NOMO-1 treated with dmso at 0.1 percent for 144 hours (cell line): ENCODE measurements around the gene CHST11.

Source experiments
- DNase-seq: peaks from one replicate; lab custom pipeline; 2025; ENCODE audit not compliant: unreplicated experiment; lab: John Stamatoyannopoulos, UW

Gene CHST11

DNA sequence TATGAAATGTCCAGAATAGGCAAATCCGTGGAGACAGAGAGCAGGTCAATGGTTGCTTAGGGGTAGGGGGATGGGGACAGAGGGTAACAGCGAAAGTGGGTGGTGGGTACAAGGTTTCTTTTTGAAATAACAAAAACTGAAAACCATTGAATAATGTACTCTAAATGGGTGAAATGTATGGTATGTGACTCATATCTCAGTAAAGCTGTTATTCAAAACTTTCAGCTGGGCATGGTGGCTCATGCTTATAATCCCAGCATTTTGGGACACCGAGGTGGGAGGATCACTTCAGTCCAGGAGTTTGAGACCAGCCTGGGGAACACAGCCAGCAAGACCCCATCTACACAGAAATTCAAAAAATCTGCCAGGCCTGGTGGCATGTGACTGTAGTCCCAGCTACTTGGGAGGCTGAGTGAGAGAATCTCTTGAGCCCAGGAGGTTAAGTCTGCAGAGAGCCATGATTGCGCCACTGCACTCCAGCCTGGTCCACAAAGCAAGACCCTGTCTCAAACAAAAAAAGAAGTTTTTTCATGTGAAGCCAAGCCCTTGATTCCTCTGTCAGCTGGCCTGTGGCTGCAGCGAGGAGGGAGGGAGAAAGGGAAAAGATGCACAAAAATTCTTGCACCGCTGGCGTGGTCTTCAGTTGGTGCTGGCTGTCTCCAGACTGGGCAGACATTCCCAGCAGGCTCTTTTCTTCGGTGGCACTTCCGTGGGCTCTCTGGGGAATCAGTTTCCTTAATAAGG is 253.1 kb downstream of the CHST11 start:
- no peak for DNase-seq

DNA sequence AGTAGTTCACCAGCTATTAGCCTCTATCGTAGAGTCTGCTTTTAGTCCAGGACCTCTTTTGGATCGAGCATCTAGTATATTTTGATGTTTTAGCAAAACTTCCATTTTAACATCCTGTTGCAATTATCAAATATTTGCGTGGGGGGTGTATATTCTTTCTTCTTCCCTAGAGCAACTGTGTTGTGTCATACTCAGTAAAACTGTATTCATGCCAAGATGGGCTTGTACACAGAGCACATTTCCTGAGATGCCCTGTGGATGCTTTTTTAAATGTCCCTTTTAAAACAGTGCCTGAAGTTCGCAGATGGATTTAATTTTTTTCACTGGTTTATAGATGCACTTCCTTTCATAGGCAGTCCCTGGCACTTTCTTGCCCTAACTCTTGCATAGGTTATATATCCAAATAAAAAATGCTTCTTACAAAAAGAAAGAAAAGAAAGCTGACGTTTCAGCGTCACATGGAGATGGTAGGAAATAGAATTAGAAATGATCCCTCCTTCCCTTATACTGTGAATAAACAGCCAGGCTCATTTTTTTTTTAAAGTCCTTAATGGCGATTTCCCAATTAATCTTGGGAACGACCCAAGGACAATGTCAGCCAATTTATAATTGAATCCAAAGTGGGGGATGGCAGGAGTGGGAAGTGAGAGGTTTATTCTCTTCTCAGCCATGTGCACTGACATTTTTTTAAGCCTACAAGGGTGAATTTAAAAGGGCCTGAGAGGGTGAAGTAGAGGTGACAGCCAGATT is 254.4 kb downstream of the CHST11 start:
- no peak for DNase-seq

DNA sequence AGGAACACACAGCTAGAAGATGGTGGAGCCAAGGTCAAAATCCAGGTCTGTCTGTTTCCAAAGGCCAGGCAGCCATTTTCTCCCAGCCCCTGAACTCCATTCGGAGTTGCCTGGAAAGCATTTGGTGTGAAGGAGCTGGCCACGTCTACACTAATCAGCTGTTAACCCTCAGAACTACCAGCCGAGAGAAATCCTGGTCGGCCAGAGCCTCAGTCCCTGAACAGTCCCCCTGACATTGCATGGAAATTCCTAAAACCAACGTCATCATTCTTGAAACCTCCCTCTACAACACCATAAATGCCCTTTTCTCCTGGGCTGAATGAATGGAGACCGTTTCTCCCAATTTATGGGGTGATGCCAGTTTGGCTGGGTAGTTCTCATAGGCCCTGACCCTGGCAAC is 255.7 kb downstream of the CHST11 start:
- DNase-seq, result no peak

DNA sequence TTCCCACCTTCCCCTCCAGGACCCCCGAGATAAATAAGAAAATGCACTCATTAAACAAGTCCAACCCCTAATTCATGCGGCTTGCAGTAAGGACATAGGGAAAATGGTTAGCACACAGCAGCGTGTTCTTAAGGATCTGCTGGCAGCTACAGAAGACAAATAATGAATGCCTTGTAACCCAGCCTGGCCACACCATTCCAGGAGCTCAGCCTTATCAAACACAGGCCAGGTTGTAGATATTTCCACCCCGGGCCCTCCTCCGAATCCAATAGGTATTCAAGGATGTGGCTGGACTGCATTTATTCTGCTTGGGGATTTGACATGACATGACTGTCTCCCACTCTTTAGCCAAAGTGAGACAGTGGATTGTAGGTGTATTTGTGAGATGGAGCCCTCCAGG is 256.2 kb downstream of the CHST11 start:
- DNase-seq, result no peak

DNA sequence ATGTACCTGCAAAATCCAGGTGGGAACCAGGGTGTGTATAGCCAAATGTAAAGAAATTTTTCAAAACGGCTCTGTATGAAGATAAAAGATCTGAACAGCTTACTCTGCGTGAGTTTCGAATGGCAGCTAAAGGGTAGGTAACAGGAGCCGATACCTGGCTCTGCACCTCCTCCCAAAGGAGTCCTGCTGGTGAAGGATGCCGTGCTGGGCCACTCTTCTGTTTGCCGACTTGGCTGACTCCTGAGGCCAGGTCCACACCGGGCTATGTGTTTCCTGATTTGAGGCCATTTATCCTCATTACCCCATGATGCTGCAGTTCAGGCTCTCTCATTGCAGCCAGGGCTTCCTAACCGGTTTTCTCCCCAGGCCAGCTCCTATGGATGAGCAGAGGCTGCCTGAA is 256.7 kb downstream of the CHST11 start:
- DNase-seq, result no peak

DNA sequence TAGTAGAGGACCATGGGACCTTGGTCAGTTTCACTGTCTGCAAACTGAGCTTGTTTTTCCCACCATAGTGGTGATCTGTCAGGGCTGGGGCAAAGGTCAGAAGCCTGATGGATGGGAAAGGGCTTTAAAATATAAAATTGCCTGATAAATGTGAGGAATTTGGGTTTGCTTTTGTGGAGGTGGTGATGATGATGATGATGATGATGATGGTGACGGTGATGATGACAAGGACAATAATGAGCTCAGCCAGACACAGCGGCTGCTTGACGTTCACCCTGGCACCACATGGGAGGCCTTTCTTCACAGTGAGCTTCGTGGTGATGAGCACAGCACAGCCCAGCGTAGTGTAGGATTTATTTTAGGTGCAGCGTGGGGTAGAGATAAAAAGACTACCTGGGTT is 257.6 kb downstream of the CHST11 start:
- no peak for DNase-seq

DNA sequence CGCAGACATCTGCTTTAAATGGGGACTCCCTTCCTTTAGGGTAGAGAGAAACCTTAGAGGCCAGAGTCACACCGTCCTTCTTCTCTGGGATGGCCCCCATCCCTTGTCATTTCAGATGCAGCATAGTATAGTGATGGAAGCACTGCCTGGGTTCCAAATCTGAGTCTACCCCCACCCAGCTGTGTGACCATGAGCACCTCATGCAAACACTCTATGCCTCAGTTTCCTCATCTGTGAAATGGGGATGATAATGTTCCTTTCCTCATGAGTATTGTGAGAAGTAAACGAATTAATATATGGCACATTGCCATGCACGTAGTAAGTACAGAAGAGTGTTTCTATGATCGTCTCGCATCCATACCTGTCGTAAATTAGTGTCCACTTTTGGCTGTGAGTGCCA is 259.4 kb downstream of the CHST11 start:
- DNase-seq, result no peak

DNA sequence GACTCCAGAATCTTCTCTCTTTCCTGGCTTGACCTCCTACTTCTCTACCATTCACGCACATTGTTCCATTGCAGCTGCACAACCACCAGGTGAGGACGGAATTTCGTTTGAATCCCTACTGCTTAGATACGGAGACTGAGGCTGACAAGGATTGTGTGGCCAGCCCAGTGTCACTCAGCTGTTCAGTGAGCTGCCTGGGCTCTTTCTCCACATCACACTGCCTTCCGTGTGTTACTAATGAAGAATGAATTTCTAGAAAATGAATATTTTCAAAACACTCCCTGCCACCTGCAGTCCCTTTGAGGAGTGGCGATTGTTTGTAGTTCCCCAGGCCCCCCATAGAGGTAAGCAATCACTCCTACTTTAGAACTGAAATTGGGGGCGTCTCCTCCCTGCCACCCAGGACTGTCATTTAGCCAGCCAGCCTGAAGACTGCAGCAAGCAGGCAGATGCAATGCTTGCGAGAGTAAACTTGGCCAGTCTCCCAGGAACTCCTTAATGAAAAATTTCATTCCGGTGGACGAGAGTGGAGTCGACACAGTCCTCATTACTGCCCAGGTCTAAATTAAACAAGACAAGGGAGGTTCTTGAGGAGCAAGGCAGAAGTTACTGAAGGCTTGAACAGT is 261.7 kb downstream of the CHST11 start:
- no peak for DNase-seq

DNA sequence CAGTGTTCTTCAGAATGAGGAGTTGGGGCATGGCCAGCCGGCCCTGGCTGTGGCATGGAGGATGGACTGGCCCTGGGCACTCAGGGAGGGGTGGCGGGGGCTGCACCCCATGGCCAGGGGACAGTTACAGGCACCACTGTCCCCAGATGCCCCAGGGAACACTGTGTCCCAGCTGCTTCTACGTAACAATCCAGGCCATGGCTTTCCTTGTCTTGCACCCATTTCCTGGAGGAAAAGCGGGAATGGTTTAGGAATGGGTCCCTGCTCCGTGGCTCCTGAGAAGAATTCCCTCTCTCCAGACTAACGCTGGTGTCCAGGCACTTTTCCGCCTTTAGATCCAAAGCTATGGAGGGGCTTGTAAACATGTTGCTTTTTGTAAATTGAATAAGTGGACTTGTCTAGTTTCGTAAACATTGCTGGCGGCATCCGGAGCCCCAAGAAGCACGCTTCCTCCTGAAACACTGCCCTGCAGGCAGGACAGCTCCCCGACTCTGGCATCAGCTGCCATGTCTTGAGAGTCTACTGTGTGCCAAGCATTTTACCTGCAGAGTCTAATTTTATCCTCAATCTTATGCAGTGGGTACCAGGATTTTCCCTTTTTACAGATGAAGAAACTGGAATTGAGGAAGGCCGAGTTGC is 263.1 kb downstream of the CHST11 start:
- DNase-seq, result no peak

DNA sequence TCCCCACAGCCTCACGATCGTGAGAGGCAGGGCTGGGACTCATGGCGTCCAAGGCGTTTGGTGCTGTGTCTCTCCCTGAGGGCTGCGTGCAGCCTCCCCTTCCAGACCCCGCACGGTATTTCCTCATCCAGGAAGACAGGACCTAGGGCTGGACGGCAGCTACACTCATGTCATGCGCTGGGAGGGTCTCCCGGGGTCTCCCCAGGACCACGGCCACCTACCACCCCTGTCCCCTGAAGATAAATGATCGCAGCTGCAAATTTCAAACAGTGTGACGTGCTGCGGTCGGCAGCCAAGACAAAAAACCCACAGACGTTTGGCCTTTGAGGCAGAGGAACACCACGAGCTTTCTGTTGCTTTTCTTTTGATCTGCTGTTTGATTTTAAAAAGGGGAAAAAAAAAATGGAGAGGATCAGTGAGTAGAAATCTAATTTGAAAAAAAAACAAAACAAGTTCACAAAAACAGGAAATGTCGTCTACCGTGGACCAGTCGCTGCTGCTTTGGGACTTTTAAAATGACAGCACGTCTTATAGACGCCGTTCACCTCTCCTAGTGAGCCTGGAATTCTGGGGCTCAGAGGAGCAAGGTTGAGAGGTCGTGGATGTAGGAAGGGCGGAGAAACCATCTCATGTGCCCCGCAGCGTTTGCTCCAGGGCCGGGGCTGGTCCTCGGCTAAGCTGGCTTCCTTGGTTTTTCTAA is 263.7 kb downstream of the CHST11 start:
- no peak for DNase-seq

DNA sequence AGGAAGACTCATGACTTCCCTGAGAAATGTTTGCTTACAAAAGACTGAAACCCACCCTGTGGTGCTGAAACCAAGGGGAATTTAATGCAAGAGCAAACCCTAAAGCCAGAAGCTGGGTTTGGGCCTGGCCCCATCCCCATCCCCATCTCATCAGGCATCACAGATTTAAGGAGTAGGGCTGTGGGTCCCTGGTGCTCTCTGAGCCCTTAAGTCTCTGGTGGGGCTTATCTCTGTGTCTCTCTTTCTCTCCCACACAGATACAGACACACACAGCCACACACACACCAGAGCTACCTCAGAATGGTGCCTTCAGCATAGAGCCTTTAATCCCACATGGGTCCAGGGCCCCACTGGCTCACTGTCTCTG is 264.3 kb downstream of the CHST11 start:
- DNase-seq, result no peak

DNA sequence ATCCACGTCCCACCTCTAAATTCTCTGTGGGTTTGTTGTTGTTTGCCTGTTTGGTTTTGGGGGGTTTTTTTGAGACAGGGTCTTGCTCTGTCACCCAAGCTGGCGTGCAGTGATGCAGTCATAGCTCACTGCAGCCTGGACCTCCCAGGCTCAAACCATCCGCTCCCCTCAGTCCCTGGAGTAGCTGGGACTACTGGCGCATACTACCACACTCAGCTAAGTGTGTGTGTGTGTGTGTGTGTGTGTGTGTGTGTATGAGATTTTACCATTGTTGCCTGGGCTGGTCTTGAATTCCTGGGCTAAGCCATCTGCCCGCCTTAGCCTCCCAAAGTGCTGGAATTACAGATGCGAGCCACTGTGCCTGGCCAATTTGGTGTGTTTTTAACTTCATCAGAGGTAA is 265.2 kb downstream of the CHST11 start:
- no peak for DNase-seq

DNA sequence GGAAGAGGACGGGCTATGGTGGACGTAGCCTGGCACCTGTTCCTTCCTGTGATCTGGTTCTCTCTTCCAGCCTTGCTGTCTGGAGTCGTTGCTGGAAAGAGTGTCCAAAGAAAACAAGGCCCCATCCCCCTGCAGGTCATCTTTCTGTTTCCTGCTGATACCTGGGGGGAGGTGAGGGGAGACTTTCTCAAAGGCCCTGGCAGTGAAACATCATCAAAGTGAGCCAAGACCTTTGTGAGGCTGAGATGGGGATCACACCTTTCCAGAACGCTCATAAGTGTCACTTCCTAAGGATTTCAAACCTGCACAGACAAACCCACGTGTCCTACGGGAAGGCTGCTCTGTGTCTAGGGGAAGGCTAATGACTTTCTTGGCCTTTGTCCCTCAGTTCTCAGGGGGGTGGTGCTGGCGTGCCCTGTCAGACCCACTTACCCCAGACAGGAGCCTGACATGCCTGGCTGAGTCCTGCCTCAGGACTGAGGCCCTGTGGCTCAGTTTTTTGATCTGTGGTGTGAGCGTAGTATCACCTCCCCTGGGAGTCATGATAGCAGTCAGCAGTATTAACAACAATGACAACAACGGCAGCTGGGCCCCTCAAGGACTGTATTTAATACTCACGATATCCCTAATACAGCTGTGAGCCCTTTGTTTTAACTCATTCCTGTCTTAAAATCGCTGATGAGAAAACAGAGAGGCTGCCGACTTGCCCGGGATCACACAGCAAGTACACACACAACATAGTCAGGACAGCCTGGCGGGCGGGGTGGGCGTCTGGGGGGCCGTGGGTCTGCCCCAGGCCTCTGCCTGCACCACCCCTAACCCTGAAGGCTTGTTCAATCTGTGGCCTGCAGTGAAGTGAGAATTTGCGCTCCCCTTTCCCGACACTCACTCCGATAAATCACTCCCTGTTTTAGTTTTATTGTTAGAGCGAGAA is 266.1 kb downstream of the CHST11 start:
- no peak for DNase-seq

DNA sequence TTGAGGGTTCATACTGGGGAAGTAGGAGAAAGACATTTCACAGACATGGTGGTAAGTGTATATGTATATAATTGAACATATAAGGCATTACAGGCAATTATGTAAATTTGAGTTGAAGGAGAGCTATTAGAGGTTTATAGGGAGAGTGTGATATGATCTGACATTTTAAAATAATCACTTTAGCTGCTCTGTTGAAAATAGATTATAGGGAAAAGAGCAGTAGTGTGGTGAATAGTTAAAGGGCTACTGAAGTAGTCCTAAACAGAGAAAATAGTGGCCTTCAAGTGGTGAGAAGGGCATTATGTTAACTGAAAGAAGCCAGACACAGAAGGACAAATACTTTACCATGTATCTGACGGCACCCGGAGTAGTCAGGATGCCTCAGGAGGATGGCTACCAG is 267.1 kb downstream of the CHST11 start:
- DNase-seq, result no peak

DNA sequence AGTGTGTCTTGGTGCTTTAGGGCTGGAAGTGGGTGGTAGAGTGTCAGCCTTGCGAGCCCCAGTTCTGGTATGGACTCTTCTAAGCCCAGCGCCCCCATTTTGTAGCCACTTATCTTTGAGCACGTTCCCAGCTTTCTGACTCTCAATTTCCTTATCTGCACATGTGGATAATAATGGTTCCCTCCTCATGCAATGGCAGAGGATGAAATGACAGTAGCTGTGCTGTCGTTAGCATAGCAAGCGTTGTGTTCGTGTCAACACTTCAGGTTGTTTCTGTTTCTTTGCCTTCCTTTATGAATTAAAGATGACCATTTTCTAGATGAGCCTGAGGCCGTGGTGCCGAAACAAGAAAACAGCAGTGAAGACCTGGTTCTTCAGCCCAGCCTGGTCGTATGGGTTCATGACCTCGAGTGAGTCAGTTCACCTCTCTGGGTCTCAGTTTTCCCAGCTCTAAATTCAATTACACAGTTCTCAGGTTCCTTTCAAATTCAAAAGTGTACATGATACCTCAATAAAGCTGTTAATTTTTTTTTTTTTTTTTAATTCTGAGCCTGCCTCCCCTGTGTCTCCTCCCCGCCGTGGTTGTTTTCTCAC is 268.3 kb downstream of the CHST11 start:
- no peak for DNase-seq

DNA sequence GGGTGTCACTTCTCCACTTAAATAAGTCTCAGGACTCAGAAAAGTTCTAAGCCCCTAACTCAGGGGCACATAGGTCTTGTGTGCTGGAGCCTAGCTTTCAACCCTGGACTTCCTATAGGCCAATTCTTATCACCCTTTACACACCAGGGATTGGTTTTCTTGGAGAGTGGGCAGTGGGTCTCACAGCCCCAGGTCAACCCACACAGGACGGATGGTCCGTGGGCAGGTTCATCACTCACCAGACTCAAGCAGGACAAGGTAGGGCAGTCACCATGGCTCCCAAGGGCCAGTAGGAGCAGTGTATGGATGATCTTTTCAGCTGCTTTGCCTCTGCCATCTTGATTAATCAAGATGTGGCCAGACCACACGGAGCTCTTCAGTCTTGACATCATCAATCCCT is 268.9 kb downstream of the CHST11 start:
- no peak for DNase-seq

DNA sequence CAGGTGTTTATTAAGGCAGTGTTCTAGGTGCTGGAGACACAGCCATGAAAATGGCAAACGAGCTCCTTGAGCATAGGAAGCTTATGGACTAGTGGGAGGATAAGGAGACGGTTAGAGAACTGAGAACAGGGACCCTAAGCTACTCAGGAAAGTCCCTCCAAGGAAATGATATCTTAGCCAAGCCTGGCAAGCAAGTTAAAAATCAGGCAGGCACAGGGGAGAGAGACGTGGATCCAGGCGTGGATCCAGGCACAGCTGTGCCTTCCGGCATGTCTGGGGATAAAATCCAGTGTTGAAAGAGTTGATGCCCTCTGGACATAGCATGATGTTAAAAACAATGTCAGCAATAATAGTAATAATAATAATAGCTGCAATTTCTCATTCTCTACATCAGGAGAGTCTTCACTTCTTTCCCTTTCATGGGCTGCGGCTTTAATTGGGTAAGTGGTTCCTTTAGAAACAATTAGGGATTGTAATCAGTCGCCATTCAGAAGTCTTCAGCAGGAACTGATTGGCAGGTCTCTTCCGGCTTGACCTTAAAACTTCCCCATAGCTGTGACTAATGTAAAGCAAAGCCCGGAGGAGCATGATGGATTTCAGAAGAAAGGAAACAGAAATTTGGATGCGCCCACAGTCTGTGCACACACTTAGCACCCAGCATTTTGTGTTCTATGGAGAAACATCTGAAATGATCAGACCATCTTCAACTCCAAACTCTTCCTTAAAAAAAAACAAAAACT is 271.1 kb downstream of the CHST11 start:
- DNase-seq, result no peak

DNA sequence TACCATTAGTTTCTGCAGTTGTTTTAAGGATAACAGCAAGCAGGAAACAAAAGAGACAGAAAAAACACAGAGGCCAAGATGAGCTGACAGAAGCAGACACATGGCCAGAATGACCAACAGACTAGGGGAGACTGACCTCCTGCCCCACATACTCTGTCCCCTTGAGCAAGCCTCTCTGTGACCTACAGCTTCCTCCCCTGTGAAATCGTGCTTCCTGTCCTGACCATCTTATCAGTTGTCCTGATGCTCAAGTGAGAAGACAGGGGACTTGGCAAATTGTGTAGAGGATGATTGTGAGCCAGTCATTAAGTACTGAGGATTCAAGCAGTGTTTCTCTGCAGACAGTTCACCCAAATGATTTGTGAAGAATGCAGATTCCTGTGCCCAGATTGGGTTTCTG is 272.3 kb downstream of the CHST11 start:
- no peak for DNase-seq
